Kidney glomerular epithelial cell (primary cell): ENCODE results near the gene BTN1A1.
"Not testable (repeated sequence)": the region's sequence is repeated elsewhere in the genome, so short reads cannot be mapped to it uniquely, and the experiment has no call there.

Source experiments
- DNase-seq: peaks from one replicate; lab custom pipeline; 2025; lab: John Stamatoyannopoulos, UW

The BTN1A1 gene

GRCh38 chr6:26476896-26477295, 23.2 kb upstream of the BTN1A1 start:
- no peak for DNase-seq

GRCh38 chr6:26477426-26477825, 22.7 kb upstream of the BTN1A1 start:
- DNase-seq: no peak

- no peak for DNase-seq
Observed at GRCh38 chr6:26478100-26478984, 21.8 kb upstream of the BTN1A1 start.

GRCh38 chr6:26478985-26479278, 21.2 kb upstream of the BTN1A1 start:
- DNase-seq: no peak

GRCh38 chr6:26482338-26482737, 17.8 kb upstream of the BTN1A1 start:
- no peak for DNase-seq

GRCh38 chr6:26483727-26484126, 16.4 kb upstream of the BTN1A1 start:
- no peak for DNase-seq

GRCh38 chr6:26484161-26484560, 15.9 kb upstream of the BTN1A1 start:
- no peak for DNase-seq

- no peak for DNase-seq
Observed at GRCh38 chr6:26485112-26485780, 14.9 kb upstream of the BTN1A1 start.

GRCh38 chr6:26486358-26486757, 13.7 kb upstream of the BTN1A1 start:
- DNase-seq: no peak

GRCh38 chr6:26487466-26487865, 12.6 kb upstream of the BTN1A1 start:
- no peak for DNase-seq

- no peak for DNase-seq
Observed at GRCh38 chr6:26489996-26490964, 9.8 kb upstream of the BTN1A1 start.

GRCh38 chr6:26491604-26492003, 8.5 kb upstream of the BTN1A1 start:
- DNase-seq: no peak

GRCh38 chr6:26493258-26493657, 6.8 kb upstream of the BTN1A1 start:
- peak; percentile 12 for DNase-seq

- no peak for DNase-seq
Observed at GRCh38 chr6:26494117-26494516, 6.0 kb upstream of the BTN1A1 start.

- DNase-seq: no peak
Observed at GRCh38 chr6:26495281-26495680, 4.8 kb upstream of the BTN1A1 start.

GRCh38 chr6:26497610-26498009, 2.5 kb upstream of the BTN1A1 start:
- DNase-seq: no peak

GRCh38 chr6:26501482-26501986, 1.4 kb downstream of the BTN1A1 start:
- DNase-seq: no peak

GRCh38 chr6:26502165-26502564, 2.1 kb downstream of the BTN1A1 start:
- peak; percentile 49 for DNase-seq

- no peak for DNase-seq
Observed at GRCh38 chr6:26502626-26503025, 2.5 kb downstream of the BTN1A1 start.

- no peak for DNase-seq
Observed at GRCh38 chr6:26507658-26508057, 7.6 kb downstream of the BTN1A1 start.

GRCh38 chr6:26511033-26511432, 10.9 kb downstream of the BTN1A1 start:
- not testable (repeated sequence) for DNase-seq

GRCh38 chr6:26514984-26515383, 14.9 kb downstream of the BTN1A1 start:
- DNase-seq: peak; percentile 15
